Smooth muscle cell (in vitro differentiated cells): ENCODE results near the gene TLNRD1. TPM values are rescaled to one million over a fixed set of nuclear protein-coding genes. Genes with fewer than 3 reads are reported as not detected.
A peak's percentile ranks its signal among the peaks of the same experiment; 100 is the strongest.

Source experiments
- DNase-seq: peaks from one replicate; lab custom pipeline; 2025; ENCODE audit not compliant: unreplicated experiment; lab: John Stamatoyannopoulos, UW
- H2AFZ ChIP-seq: fragments of 200-600 bp; sonication (generic); 2 replicates; pipeline ENCODE4 v1.6.0; 2016; ENCODE audit warnings: antibody characterized with exemption, low read depth, mild to moderate bottlenecking
- H3F3A ChIP-seq: fragments of 200-600 bp; sonication (generic); 2 replicates; pipeline ENCODE4 v1.6.0; 2017; ENCODE audit warnings: antibody characterized with exemption, low read depth
- H3K27ac ChIP-seq: fragments of 200-600 bp; sonication (generic); 2 replicates; pipeline ENCODE4 v1.5.1; 2016; ENCODE audit warnings: low read depth, mild to moderate bottlenecking
- H3K27me3 ChIP-seq: fragments of 200-600 bp; sonication (generic); 2 replicates; pipeline ENCODE4 v1.6.1; 2016; ENCODE audit warnings: low read depth, mild to moderate bottlenecking
- H3K36me3 ChIP-seq: fragments of 200-600 bp; sonication (generic); 2 replicates; pipeline ENCODE4 v1.5.1; 2016; ENCODE audit warnings: low read depth
- H3K4me1 ChIP-seq: fragments of 200-600 bp; sonication (generic); 2 replicates; pipeline ENCODE4 v1.5.1; 2016; ENCODE audit warnings: low read depth
- H3K4me2 ChIP-seq: fragments of 200-600 bp; sonication (generic); 2 replicates; pipeline ENCODE4 v1.6.0; 2016; ENCODE audit warnings: mild to moderate bottlenecking
- H3K4me3 ChIP-seq: fragments of 200-600 bp; sonication (generic); 2 replicates; pipeline ENCODE4 v1.5.1; 2016; ENCODE audit warnings: mild to moderate bottlenecking
- H3K79me2 ChIP-seq: fragments of 200-600 bp; sonication (generic); 2 replicates; pipeline ENCODE4 v1.6.0; 2016; ENCODE audit warnings: low read depth, mild to moderate bottlenecking
- H3K9ac ChIP-seq: fragments of 200-600 bp; sonication (generic); 2 replicates; pipeline ENCODE4 v1.6.0; 2016; ENCODE audit warnings: low read depth
- H3K9me3 ChIP-seq: fragments of 200-600 bp; sonication (generic); replicated peaks from 2 replicates; pipeline ENCODE4 v1.5.1; 2016; ENCODE audit warnings: low read depth
- H4K20me1 ChIP-seq: fragments of 200-600 bp; sonication (generic); 2 replicates; pipeline ENCODE4 v1.6.0; 2016; ENCODE audit warnings: low read depth
- CTCF ChIP-seq: fragments of 200-600 bp; sonication (generic); IDR thresholded peaks from 2 replicates; pipeline ENCODE4 v1.5.1; 2017; ENCODE audit warnings: borderline replicate concordance, mild to moderate bottlenecking, antibody characterized with exemption; ENCODE audit not compliant: insufficient read depth, poor library complexity, severe bottlenecking
- WGBS: methylation state at CpG from one replicate; pipeline ENCODE4 v1.1.7; 2016; ENCODE audit warnings: low lambda C conversion rate; 5-methylcytosine and 5-hydroxymethylcytosine counted together
- polyA plus RNA-seq: library from polyadenylated mRNA; unstranded; fragments of >200 nt; fragmentation: Nextera tagmentation; extraction: Ambion mirVana; gene quantifications from 2 replicates; pipeline ENCODE4 v1.2.1, GENCODE V29; 2016
- total RNA-seq: library from RNA; depleted of rRNA; stranded (reverse); fragments of >200 nt; gene quantifications from 2 replicates; pipeline ENCODE4 v1.2.3, GENCODE V29; 2014

TLNRD1 gene
- total and polyA plus RNA-seq, 2 experiments from 2014 or later: 11.3 to 14.1 TPM

- H3K79me2 ChIP-seq: peaks cover 35% of the 10 kb centered on the region
- no peaks in the 10 kb centered on the region for H3K9me3 ChIP-seq
- peaks cover 16% of the 10 kb centered on the region for H3F3A ChIP-seq
- DNase-seq: no peak
- H3K4me3 ChIP-seq: no peak overlapping the region
- no peak overlapping the region for H3K27ac ChIP-seq
- peaks cover 28% of the 10 kb centered on the region for H3K4me1 ChIP-seq
- no peaks in the 10 kb centered on the region for H3K36me3 ChIP-seq
- TF ChIP-seq CTCF: no peak
- no peaks in the 10 kb centered on the region for H3K27me3 ChIP-seq
- no peak overlapping the region for H3K9ac ChIP-seq
- peak overlapping the region; percentile 88 for H2AFZ ChIP-seq
- WGBS: 83% methylated on average over 1 of the region's 1 CpG
- H3K4me2 ChIP-seq: peak overlapping the region; percentile 78
- H4K20me1 ChIP-seq: peaks cover 28% of the 10 kb centered on the region
Measured at GRCh38 chr15:80990955-80991354, 9.8 kb upstream of the TLNRD1 start.

GRCh38 chr15:80991421-80991820 lies 9.3 kb upstream of the TLNRD1 start:
- Histone ChIP-seq H3K9me3 (no peaks in the 10 kb centered on the region), H2AFZ (peak overlapping the region; percentile 2), H3F3A (peaks cover 16% of the 10 kb centered on the region), H3K9ac (no peak overlapping the region), H3K4me3 (no peak overlapping the region), H3K36me3 (no peaks in the 10 kb centered on the region), H3K79me2 (peaks cover 30% of the 10 kb centered on the region), H3K4me2 (no peak overlapping the region), H3K27me3 (no peaks in the 10 kb centered on the region), H4K20me1 (peaks cover 24% of the 10 kb centered on the region), H3K27ac (no peak overlapping the region), H3K4me1 (peaks cover 28% of the 10 kb centered on the region)
- TF ChIP-seq CTCF: no peak
- WGBS: 71% methylated on average over 5 of the region's 5 CpGs
- DNase-seq: no peak

- H3K4me2 ChIP-seq: no peak overlapping the region
- peaks cover 24% of the 10 kb centered on the region for H3K79me2 ChIP-seq
- H3K4me1 ChIP-seq: peaks cover 24% of the 10 kb centered on the region
- H2AFZ ChIP-seq: no peak overlapping the region
- no peaks in the 10 kb centered on the region for H3K27me3 ChIP-seq
- peaks cover 18% of the 10 kb centered on the region for H4K20me1 ChIP-seq
- H3K36me3 ChIP-seq: no peaks in the 10 kb centered on the region
- no peak for DNase-seq
- no peak overlapping the region for H3K9ac ChIP-seq
- no peak overlapping the region for H3K4me3 ChIP-seq
- WGBS: 88% methylated on average over 4 of the region's 4 CpGs
- no peaks in the 10 kb centered on the region for H3K9me3 ChIP-seq
- no peak for TF ChIP-seq CTCF
- peaks cover 16% of the 10 kb centered on the region for H3F3A ChIP-seq
- H3K27ac ChIP-seq: no peak overlapping the region
Measured at GRCh38 chr15:80992006-80992405, 8.7 kb upstream of the TLNRD1 start.

- peaks cover 16% of the 10 kb centered on the region for H3F3A ChIP-seq
- no peak overlapping the region for H3K9ac ChIP-seq
- no peak for TF ChIP-seq CTCF
- peaks cover 13% of the 10 kb centered on the region for H4K20me1 ChIP-seq
- H3K4me2 ChIP-seq: no peak overlapping the region
- H3K4me3 ChIP-seq: no peak overlapping the region
- H3K36me3 ChIP-seq: no peaks in the 10 kb centered on the region
- no peaks in the 10 kb centered on the region for H3K9me3 ChIP-seq
- no peak overlapping the region for H3K27ac ChIP-seq
- WGBS: 83% methylated on average over 1 of the region's 1 CpG
- peaks cover 20% of the 10 kb centered on the region for H3K79me2 ChIP-seq
- H2AFZ ChIP-seq: no peak overlapping the region
- no peaks in the 10 kb centered on the region for H3K27me3 ChIP-seq
- no peak for DNase-seq
- peaks cover 22% of the 10 kb centered on the region for H3K4me1 ChIP-seq
Measured at GRCh38 chr15:80992441-80992840, 8.3 kb upstream of the TLNRD1 start.
